Measurements from ENCODE around the gene OBSL1. TPM values are rescaled to one million over a fixed set of nuclear protein-coding genes. Genes with fewer than 3 reads are reported as not detected.

The OBSL1 gene
- total RNA-seq, 6 donors from 2014 or later: 38.2 to 303 (median 67.4) TPM

DNA sequence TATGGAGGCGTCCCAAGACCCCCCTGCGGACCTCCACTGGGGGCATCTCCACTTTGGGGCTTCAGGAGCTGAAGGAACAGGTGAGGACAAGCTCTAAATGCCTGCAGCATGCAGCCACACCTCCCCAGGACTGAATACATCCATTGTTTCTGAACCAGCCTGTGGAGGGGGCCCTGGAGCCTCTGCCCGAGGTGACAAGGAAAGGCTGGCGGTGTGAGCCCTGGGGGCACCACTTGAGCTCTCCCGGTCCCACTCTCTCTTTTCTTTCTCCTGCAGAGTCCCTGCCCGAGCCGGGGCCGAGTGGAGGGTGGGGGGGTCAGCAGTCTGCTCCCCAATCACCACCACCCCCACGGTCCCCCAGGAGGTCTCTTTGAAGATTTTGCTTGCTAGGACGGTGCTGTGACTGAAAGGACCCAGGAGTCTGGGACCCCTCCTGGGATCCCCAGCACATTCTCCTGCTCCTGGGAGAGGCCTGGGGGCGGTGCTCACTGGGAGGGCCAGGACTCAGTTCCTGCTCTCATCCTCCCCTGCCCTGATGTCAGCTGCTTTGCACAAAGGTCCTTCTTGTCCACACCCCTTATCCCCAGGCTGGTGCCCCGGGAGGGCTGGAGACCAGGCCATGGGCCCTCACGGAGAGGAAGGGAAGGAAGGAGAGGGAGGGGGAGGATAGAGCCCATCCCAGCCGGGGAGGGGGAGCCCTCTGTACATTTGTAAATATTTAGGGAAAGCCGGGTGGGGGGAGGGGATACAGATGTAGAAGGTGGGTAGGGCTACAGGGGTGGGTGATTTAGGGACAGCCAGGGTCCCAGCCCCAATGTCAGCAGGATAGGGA is 33.5 kb downstream of the OBSL1 start:
- DNase-seq: no peak
- Histone ChIP-seq H3K9me3 (no peaks in the 10 kb centered on the region), H3K4me3 (no peak overlapping the region), H3K27me3 (no peaks in the 10 kb centered on the region), H3K4me1 (peaks cover 12 to 16% (median 16%) of the 10 kb centered on the region in 4 donors), H3K27ac (no peak overlapping the region), H3K36me3 (peaks cover 0 to 25% (median 17%) of the 10 kb centered on the region in 4 donors)
- WGBS, 2 donors: 49 to 52% methylated on average over 10 to 14 of the region's 15 CpGs
- ATAC-seq (ENCODE audit: low FRiP score in 2 of 2): no peak
- TF ChIP-seq POLR2A (IDR thresholded peaks at IDR 0.05): no peak
- TF ChIP-seq, protein P1, sequence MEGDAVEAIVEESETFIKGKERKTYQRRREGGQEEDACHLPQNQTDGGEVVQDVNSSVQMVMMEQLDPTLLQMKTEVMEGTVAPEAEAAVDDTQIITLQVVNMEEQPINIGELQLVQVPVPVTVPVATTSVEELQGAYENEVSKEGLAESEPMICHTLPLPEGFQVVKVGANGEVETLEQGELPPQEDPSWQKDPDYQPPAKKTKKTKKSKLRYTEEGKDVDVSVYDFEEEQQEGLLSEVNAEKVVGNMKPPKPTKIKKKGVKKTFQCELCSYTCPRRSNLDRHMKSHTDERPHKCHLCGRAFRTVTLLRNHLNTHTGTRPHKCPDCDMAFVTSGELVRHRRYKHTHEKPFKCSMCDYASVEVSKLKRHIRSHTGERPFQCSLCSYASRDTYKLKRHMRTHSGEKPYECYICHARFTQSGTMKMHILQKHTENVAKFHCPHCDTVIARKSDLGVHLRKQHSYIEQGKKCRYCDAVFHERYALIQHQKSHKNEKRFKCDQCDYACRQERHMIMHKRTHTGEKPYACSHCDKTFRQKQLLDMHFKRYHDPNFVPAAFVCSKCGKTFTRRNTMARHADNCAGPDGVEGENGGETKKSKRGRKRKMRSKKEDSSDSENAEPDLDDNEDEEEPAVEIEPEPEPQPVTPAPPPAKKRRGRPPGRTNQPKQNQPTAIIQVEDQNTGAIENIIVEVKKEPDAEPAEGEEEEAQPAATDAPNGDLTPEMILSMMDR (IDR thresholded peaks at IDR 0.05): no peak
- TF ChIP-seq POLR2AphosphoS5 (IDR thresholded peaks at IDR 0.05): no peak
- TF ChIP-seq EP300 (IDR thresholded peaks at IDR 0.05): no peak

DNA sequence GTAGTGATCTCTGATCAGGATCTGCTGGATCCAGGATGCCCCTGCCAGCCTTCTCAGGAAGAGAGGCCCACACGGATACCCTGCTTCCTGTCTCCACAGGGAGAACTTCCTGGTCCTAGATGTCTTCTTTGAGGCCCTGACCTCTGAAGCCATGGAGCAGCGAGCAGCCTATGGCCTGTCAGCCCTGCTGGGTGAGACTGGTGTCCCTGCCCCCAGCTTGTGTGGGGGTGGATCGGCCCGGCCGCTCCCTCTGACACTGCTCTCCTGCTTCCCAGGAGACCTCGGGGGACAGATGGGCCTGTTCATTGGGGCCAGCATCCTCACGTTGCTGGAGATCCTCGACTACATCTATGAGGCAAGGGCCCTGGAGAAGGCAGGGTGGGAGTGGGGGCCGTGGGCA is 34.4 kb downstream of the OBSL1 start:
- Histone ChIP-seq H3K36me3 (peaks cover 0 to 25% (median 17%) of the 10 kb centered on the region in 4 donors), H3K9me3 (no peaks in the 10 kb centered on the region), H3K4me1 (peaks cover 3 to 7% (median 7%) of the 10 kb centered on the region in 4 donors), H3K27me3 (no peaks in the 10 kb centered on the region), H3K27ac (no peak overlapping the region), H3K4me3 (no peak overlapping the region)
- WGBS, 2 donors: 35 to 70% methylated on average over 2 to 9 of the region's 9 CpGs
- no peak for DNase-seq
- ATAC-seq (ENCODE audit: low FRiP score in 2 of 2): no peak
- no peak for TF ChIP-seq POLR2AphosphoS5 (IDR thresholded peaks at IDR 0.05)

DNA sequence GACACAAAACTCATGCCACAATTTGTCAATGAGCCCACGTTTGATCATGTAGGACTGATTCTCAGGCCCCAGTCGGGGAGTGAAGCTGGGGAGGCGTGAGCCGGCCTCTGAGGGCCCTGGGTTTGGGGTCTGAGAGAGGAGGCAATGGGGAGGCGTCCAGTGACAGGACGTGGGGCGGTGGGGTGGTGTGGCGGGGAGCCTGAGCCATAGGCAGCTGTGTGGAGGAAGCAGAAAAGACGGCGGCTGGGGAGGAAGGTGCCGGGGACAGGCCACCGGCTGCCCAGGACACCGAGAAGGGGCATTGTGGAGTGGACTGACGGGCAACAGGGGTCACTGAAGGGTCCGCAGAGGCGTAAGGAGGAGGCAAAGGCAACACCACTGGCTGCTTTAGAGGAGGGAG is 34.9 kb downstream of the OBSL1 start:
- WGBS, 2 donors: 79 to 86% methylated on average over 15 to 16 of the region's 16 CpGs
- TF ChIP-seq POLR2AphosphoS5 (IDR thresholded peaks at IDR 0.05): no peak
- no peak for TF ChIP-seq POLR2A (IDR thresholded peaks at IDR 0.05)
- TF ChIP-seq, protein P1 (IDR thresholded peaks at IDR 0.05): no peak
- TF ChIP-seq EP300 (IDR thresholded peaks at IDR 0.05): no peak
- Histone ChIP-seq H3K4me3 (no peak overlapping the region), H3K4me1 (peaks cover 0 to 2% (median 1%) of the 10 kb centered on the region in 4 donors), H3K36me3 (peaks cover 0 to 25% (median 17%) of the 10 kb centered on the region in 4 donors), H3K27ac (no peak overlapping the region), H3K9me3 (no peaks in the 10 kb centered on the region), H3K27me3 (no peaks in the 10 kb centered on the region)
- ATAC-seq (ENCODE audit: low FRiP score in 2 of 2): no peak
- DNase-seq: peak in 1 of 2 donors; percentile 72

DNA sequence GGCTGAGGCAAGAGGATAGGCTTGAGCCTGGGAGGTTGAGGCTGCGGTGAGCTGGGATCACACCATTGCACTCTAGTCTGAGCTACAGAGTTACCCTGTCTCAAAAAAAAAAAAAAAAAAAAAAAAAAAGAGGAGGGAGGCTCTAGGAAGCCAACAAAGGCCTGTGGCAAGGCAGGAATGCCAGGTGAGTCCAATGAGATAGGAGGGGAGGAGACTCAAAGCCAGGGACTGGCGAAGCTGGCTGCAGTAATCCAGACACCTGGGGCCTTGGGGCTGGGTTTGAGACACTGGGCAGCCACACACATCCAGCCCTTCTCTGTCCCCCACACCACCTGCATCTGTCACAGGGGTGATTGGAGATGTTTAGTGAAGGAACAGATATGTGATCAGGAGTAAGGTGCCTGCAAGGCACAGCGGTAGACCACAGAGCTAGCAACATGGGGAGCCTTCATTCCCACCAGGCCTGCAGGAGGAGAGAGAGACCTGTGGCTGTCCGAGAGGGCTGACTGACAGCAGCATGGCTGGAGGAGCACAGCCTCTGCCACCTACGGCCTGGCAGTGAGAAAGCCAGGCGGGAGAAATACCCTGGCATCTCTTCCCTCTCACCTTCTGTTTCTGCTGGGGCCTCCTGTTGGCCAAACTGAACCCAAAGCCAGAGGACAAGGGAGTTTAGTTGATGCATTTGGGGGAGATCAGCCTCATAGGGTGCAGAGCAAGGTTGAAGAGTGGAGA is 37.2 kb downstream of the OBSL1 start:
- WGBS, 2 donors: 87 to 89% methylated on average over 6 of the region's 6 CpGs
- peaks cover 0 to 5% (median 0%) of the 10 kb centered on the region in 4 donors for H3K27me3 ChIP-seq
- no peak for TF ChIP-seq POLR2A (IDR thresholded peaks at IDR 0.05)
- TF ChIP-seq POLR2AphosphoS5 (IDR thresholded peaks at IDR 0.05): no peak
- TF ChIP-seq, protein P1 (IDR thresholded peaks at IDR 0.05): no peak
- no peaks in the 10 kb centered on the region for H3K9me3 ChIP-seq
- ATAC-seq (ENCODE audit: low FRiP score in 2 of 2): no peak
- no peak overlapping the region for H3K4me3 ChIP-seq
- peaks cover 0 to 4% (median 3%) of the 10 kb centered on the region in 4 donors for H3K36me3 ChIP-seq
- H3K27ac ChIP-seq: no peak overlapping the region
- DNase-seq: no peak
- peaks cover 0 to 8% (median 0%) of the 10 kb centered on the region in 4 donors for H3K4me1 ChIP-seq

DNA sequence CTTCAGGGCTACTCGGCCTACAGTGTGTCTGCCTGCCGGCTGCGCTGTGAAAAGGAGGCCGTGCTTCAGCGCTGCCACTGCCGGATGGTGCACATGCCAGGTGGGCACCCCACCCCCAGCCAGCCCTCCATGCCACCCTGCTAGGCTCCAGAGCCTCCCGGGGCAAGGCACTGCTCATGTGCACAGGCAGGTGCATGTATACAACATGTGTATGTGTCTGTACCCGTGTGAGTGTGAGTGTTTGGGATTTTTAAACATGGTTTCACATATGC is 39.0 kb downstream of the OBSL1 start:
- H3K36me3 ChIP-seq: no peaks in the 10 kb centered on the region
- no peak for TF ChIP-seq POLR2A (IDR thresholded peaks at IDR 0.05)
- no peak for TF ChIP-seq POLR2AphosphoS5 (IDR thresholded peaks at IDR 0.05)
- TF ChIP-seq, protein P1 (IDR thresholded peaks at IDR 0.05): no peak
- TF ChIP-seq EP300 (IDR thresholded peaks at IDR 0.05): no peak
- DNase-seq (no peak), ATAC-seq (ENCODE audit: low FRiP score in 2 of 2) (no peak)
- H3K4me1 ChIP-seq: peaks cover 0 to 8% (median 0%) of the 10 kb centered on the region in 4 donors
- H3K4me3 ChIP-seq: no peak overlapping the region
- H3K27ac ChIP-seq: no peak overlapping the region
- 88% methylated on average over 8 of the region's 8 CpGs; no CpG with 5 or more reads in 1 of the 2 donors for WGBS, 2 donors
- no peaks in the 10 kb centered on the region for H3K9me3 ChIP-seq
- peaks cover 0 to 8% (median 0%) of the 10 kb centered on the region in 4 donors for H3K27me3 ChIP-seq

Measured in upper lobe of left lung (tissue), 6 donors.